Esophagus squamous epithelium (tissue), 5 donors: Measurements from ENCODE around the gene FSHR. TPM values are rescaled to one million over a fixed set of nuclear protein-coding genes. Genes with fewer than 3 reads are reported as not detected.

Source experiments
- DNase-seq: peaks from one replicate; lab custom pipeline; 2025; lab: John Stamatoyannopoulos, UW
- H3K27ac ChIP-seq, 4 donors: fragments of 200-600 bp; sonication (generic); one replicate each; pipeline ENCODE4 v1.5.1; 2016 to 2019; ENCODE audit warnings: mild to moderate bottlenecking in 1 of 4
- H3K27me3 ChIP-seq, 4 donors: fragments of 200-600 bp; sonication (generic); 1 replicate in 3 of 4; 2 replicates in 1 of 4; pipeline versions ENCODE4 v1.5.1 to v1.6.0; 2017 to 2021; ENCODE audit warnings: antibody characterized with exemption in 1 of 4
- H3K36me3 ChIP-seq, 3 donors: fragments of 200-600 bp; sonication (generic); one replicate each; pipeline ENCODE4 v1.5.1; 2016 to 2019
- H3K4me1 ChIP-seq, 3 donors: fragments of 200-600 bp; sonication (generic); one replicate each; pipeline ENCODE4 v1.5.1; 2017 to 2019
- H3K4me3 ChIP-seq, 4 donors: fragments of 200-600 bp; sonication (generic); 1 replicate in 3 of 4; 2 replicates in 1 of 4; pipeline ENCODE4 v1.5.1; 2016 to 2019; ENCODE audit warnings: mild to moderate bottlenecking in 2 of 4, moderate library complexity in 1 of 4
- H3K9me3 ChIP-seq, 3 donors: fragments of 200-600 bp; sonication (generic); one replicate each; pipeline ENCODE4 v1.5.1; 2016 to 2019
- CTCF ChIP-seq, 6 experiments: fragments of 450-650 bp in 4 of 6; fragments of 200-600 bp in 2 of 6; sonication (generic) in 2 of 6; IDR thresholded peaks; one replicate each; pipeline ENCODE4 v1.5.1; 2016 to 2019; ENCODE audit warnings: antibody characterized with exemption in 6 of 6, mild to moderate bottlenecking in 4 of 6, moderate library complexity in 4 of 6
- POLR2A ChIP-seq, 4 donors: fragments of 450-650 bp; IDR thresholded peaks; one replicate each; pipeline ENCODE4 v1.6.1; 2017; ENCODE audit warnings: antibody characterized with exemption in 4 of 4, mild to moderate bottlenecking in 4 of 4, moderate library complexity in 3 of 4
- WGBS, 2 donors: methylation state at CpG; one replicate each; pipeline ENCODE4 v1.1.5; 2018; 5-methylcytosine and 5-hydroxymethylcytosine counted together
- intact Hi-C: fragments of 100-400 bp; cut with DNase I; formaldehyde crosslinking; loops from one replicate; pipeline ENCODE4 v1.15.0; 2022
- total RNA-seq, 4 donors: library from RNA; depleted of rRNA; stranded (reverse); fragments of >200 nt; gene quantifications; one replicate each; pipeline ENCODE4 v1.1.0, GENCODE V29; 2016
- donor health status: DM: yes; HTN: yes; CAD: no.

The FSHR gene
- total RNA-seq, 4 donors from 2014 or later, result not detected

DNA sequence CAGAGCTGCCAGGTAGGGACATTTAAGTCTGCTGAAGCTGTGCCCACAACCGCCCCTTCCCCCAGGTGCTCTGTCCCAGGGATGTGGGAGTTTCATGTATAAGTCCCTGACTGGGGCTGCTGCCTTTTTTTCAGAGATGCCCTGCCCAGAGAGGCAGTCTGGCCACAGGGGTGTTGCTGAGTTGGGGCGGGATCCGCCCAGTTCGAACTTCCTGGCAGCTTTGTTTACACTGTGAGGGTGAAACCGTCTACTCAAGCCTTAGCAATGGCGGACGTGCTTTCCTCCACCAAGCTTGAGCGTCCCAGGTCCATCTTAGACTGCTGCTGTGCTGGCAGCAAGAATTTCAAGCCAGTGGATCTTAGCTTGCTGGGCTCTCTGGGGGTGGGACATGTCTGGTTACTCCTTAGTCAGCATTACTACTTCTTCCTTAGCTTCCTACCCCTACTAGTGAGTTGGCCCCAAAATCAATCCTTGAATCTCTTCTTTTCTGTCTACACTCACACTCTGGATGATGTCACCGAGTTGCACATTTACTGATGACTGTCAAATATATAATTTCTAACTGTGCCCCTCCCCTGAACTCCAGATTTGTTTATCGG, 31.8 kb upstream of the FSHR start:
- no peak for DNase-seq
- TF ChIP-seq CTCF (IDR thresholded peaks at IDR 0.05) (no peak), POLR2A (IDR thresholded peaks at IDR 0.05) (no peak)
- no peaks in the 10 kb centered on the region for H3K27me3 ChIP-seq
- 78 to 85% methylated on average over 2 to 9 of the region's 10 CpGs for WGBS, 2 donors
- H3K36me3 ChIP-seq, result no peaks in the 10 kb centered on the region
- no peaks in the 10 kb centered on the region for H3K9me3 ChIP-seq
- intact Hi-C loops, result no loop called here
- H3K27ac ChIP-seq, result no peak overlapping the region
- H3K4me1 ChIP-seq, result no peaks in the 10 kb centered on the region
- no peak overlapping the region for H3K4me3 ChIP-seq

DNA sequence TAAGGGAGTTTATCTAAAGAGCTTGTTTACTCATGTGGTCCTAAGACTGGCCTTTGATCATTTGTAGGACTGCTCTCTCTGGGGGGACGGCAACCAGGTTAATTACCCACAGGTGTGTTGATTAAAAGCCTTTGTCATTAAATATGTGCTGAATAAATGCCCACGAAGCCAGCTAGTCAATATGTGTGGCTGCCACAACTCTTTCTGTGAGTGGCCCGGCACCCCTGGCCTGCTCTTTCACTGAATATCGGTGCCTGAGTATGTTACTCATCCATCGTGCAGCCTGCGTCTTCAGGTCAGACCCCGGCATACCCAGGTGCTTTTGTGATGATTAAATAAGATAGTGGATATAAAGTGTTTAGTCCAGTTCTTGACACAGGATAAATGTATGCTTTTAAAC, 24.3 kb upstream of the FSHR start:
- Histone ChIP-seq H3K36me3 (no peaks in the 10 kb centered on the region), H3K9me3 (no peaks in the 10 kb centered on the region), H3K27ac (no peak overlapping the region), H3K27me3 (no peaks in the 10 kb centered on the region), H3K4me1 (no peaks in the 10 kb centered on the region), H3K4me3 (no peak overlapping the region)
- TF ChIP-seq CTCF (IDR thresholded peaks at IDR 0.05) (no peak), POLR2A (IDR thresholded peaks at IDR 0.05) (no peak)
- no peak for DNase-seq
- 66 to 83% methylated on average over 5 to 7 of the region's 7 CpGs for WGBS, 2 donors
- intact Hi-C loops, result no loop called here

DNA sequence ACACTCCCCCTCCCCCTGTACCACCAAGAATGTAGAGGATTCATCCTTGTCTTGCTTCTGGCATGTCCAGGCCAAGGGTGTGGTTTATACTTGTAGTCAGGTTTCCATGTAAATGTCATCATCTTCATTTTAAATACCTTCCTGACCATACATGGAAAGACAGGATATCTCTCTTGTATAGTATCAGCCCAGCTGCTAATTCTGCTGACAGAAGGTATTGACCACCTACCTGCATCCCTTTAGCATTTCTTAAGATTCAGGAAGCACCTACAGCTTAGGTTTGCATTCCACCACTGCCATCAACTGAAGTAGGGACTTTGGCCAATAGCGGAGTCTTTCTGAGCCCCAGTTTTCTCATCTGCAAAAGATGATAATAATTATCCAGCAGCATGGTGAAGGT, 22.9 kb upstream of the FSHR start:
- H3K27ac ChIP-seq, result no peak overlapping the region
- H3K4me1 ChIP-seq, result no peaks in the 10 kb centered on the region
- DNase-seq, result no peak
- TF ChIP-seq CTCF (IDR thresholded peaks at IDR 0.05), result no peak
- no peak overlapping the region for H3K4me3 ChIP-seq
- H3K9me3 ChIP-seq, result no peaks in the 10 kb centered on the region
- no peaks in the 10 kb centered on the region for H3K36me3 ChIP-seq
- H3K27me3 ChIP-seq, result no peaks in the 10 kb centered on the region
- WGBS, 2 donors, result 100% methylated on average over 1 of the region's 1 CpG
- intact Hi-C loops, result no loop called here

- Histone ChIP-seq H3K9me3 (no peaks in the 10 kb centered on the region), H3K4me3 (no peak overlapping the region), H3K27me3 (no peaks in the 10 kb centered on the region), H3K36me3 (no peaks in the 10 kb centered on the region), H3K27ac (no peak overlapping the region), H3K4me1 (no peaks in the 10 kb centered on the region)
- WGBS, 2 donors, result 65 to 67% methylated on average over 3 of the region's 3 CpGs
- no peak for DNase-seq
- intact Hi-C loops, result no loop called here
- TF ChIP-seq CTCF (IDR thresholded peaks at IDR 0.05) (no peak), POLR2A (IDR thresholded peaks at IDR 0.05) (no peak)
Observed at GRCh38 chr2:49175831-49176230, 21.5 kb upstream of the FSHR start.

DNA sequence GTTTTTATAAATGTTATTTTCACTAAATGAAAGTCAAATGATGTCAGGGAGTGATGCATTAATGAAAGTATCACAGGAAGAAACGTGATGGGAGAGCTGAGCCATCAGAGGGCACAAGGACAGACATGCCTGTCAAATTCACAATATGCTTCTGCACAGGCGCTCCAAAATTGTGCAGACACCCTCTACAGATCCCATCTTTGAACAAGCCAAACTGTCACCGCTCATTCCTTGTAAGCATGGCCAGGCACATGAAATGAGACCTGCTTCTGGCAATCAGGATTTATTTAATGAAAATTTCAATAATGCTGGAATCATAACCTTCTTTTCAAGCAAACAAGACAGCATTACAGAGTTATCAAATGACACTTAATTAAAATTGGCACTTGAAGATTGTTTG, 20.4 kb upstream of the FSHR start:
- Histone ChIP-seq H3K4me3 (no peak overlapping the region), H3K4me1 (no peaks in the 10 kb centered on the region), H3K27me3 (no peaks in the 10 kb centered on the region), H3K36me3 (no peaks in the 10 kb centered on the region), H3K27ac (no peak overlapping the region), H3K9me3 (no peaks in the 10 kb centered on the region)
- DNase-seq, result no peak
- TF ChIP-seq CTCF (IDR thresholded peaks at IDR 0.05) (no peak), POLR2A (IDR thresholded peaks at IDR 0.05) (no peak)
- intact Hi-C loops, result no loop called here
- WGBS, 2 donors, result 60 to 83% methylated on average over 3 of the region's 3 CpGs
